Muscle of leg (tissue), 11 donors: ENCODE results near the gene PTPN23. TPM values are rescaled to one million over a fixed set of nuclear protein-coding genes. Genes with fewer than 3 reads are reported as not detected.
A peak's percentile ranks its signal among the peaks of the same experiment; 100 is the strongest.
"Not testable (repeated sequence)": the region's sequence is repeated elsewhere in the genome, so short reads cannot be mapped to it uniquely, and the experiment has no call there.

Experiments used
- DNase-seq: peaks from one replicate; pipeline ENCODE4 v3.0.0; 2013
- H3K27ac ChIP-seq: one replicate; pipeline ENCODE4 v1.5.1; 2013; ENCODE audit warnings: mild to moderate bottlenecking, low read length, control low read depth
- H3K27me3 ChIP-seq: one replicate; pipeline ENCODE4 v1.6.1; 2013; ENCODE audit warnings: low read length; ENCODE audit not compliant: control insufficient read depth, insufficient read depth
- H3K36me3 ChIP-seq: one replicate; pipeline ENCODE4 v1.6.1; 2013; ENCODE audit warnings: low read length; ENCODE audit not compliant: control insufficient read depth, insufficient read depth
- H3K4me1 ChIP-seq: one replicate; pipeline ENCODE4 v1.6.1; 2013; ENCODE audit warnings: low read length; ENCODE audit not compliant: control insufficient read depth, insufficient read depth
- H3K4me3 ChIP-seq: one replicate; pipeline ENCODE4 v1.5.1; 2013; ENCODE audit warnings: low read length, control low read depth
- H3K9me3 ChIP-seq: replicated peaks from 2 replicates; pipeline ENCODE4 v1.6.1; 2013; ENCODE audit warnings: low read depth, low read length; ENCODE audit not compliant: control insufficient read depth
- WGBS: methylation state at CpG from one replicate; pipeline ENCODE4 v1.1.5; 2013; ENCODE audit warnings: missing lambda C conversion rate; ENCODE audit not compliant: insufficient coverage; 5-methylcytosine and 5-hydroxymethylcytosine counted together
- polyA plus RNA-seq, 8 donors: library from polyadenylated mRNA; unstranded; fragments of 120-200 nt; gene quantifications; one replicate each; pipeline versions ENCODE4 v1.2.1 to v1.2.3, GENCODE V29; 2013; ENCODE audit warnings: inconsistent platforms in 1 of 8, low replicate concordance in 1 of 8; ENCODE audit not compliant: insufficient read length in 8 of 8, insufficient read depth in 1 of 8
- total RNA-seq: library from RNA; stranded (reverse); fragments of 120-200 nt; gene quantifications from one replicate; pipeline ENCODE4 v1.2.4, GENCODE V29; 2013

PTPN23 gene
- total and polyA plus RNA-seq, 9 donors: 13.7 to 26.7 (median 25.0) TPM

- H3K27me3 ChIP-seq, DNase-seq, H3K27ac ChIP-seq, H3K9me3 ChIP-seq, H3K36me3 ChIP-seq, H3K4me3 ChIP-seq, H3K4me1 ChIP-seq: not testable (repeated sequence)
- WGBS: 85% methylated on average over 5 of the region's 8 CpGs
These were observed 10.8 kb upstream of the PTPN23 start for GRCh38 chr3:47370020-47370419.

GRCh38 chr3:47370887-47371697, 9.7 kb upstream of the PTPN23 start:
- whole genome bisulfite sequencing: 53% methylated on average over 6 of the region's 13 CpGs
- no peaks in the 10 kb centered on the region for H3K36me3 ChIP-seq
- H3K27ac ChIP-seq: no peak overlapping the region
- no peaks in the 10 kb centered on the region for H3K4me1 ChIP-seq
- no peaks in the 10 kb centered on the region for H3K9me3 ChIP-seq
- no peak overlapping the region for H3K4me3 ChIP-seq
- no peak for DNase-seq
- no peaks in the 10 kb centered on the region for H3K27me3 ChIP-seq

GRCh38 chr3:47374587-47374986, 6.2 kb upstream of the PTPN23 start:
- no peak for DNase-seq
- H3K4me3 ChIP-seq: no peak overlapping the region
- no peaks in the 10 kb centered on the region for H3K36me3 ChIP-seq
- no peaks in the 10 kb centered on the region for H3K9me3 ChIP-seq
- peaks cover 7% of the 10 kb centered on the region for H3K4me1 ChIP-seq
- no peaks in the 10 kb centered on the region for H3K27me3 ChIP-seq
- H3K27ac ChIP-seq: no peak overlapping the region

- H3K9me3 ChIP-seq: no peaks in the 10 kb centered on the region
- no peak for DNase-seq
- WGBS: 100% methylated on average over 2 of the region's 3 CpGs
- H3K4me3 ChIP-seq: no peak overlapping the region
- peaks cover 13% of the 10 kb centered on the region for H3K4me1 ChIP-seq
- H3K27ac ChIP-seq: no peak overlapping the region
- no peaks in the 10 kb centered on the region for H3K36me3 ChIP-seq
- H3K27me3 ChIP-seq: no peaks in the 10 kb centered on the region
These were observed 4.4 kb upstream of the PTPN23 start for GRCh38 chr3:47376393-47376792.

DNA sequence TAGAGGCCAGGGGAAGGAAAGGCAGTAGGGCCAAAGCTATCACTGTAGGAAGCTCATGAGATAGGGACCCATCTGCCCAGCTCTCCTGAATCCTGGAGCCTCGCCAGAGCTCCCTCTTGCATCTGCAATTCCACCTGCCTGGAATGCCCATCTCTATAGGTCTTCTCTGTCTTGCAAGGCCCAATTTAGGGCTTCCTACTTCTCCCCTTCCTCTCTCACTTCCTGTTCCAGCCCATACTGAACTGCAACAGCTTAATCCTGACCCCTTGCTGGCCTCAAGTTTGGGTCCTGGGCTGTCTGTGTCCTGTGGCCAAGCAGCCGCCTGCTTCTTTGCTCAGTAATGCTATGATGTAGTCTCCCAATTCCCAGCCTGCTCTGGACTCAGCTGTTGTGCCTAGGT, 3.6 kb upstream of the PTPN23 start:
- 86% methylated on average over 1 of the region's 2 CpGs for WGBS

DNA sequence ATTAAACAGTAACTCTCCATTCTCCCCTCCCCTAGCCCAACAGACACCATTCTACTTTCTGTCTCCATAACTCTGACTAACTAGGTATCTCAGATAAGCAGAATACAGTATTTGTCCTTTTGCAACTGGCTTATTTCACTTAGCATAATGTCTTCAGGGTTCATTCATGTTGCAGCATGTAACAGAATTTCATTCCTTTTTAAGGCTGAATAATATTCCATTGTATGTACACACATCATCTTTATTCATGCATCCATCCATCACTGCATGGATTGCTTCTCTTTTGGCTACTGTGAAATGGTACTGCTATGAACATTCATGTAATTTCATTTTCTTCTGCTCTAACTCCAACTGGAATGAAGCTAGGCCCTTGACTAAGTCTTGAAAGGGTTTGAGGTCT, 2.0 kb upstream of the PTPN23 start:
- H3K4me3 ChIP-seq: no peak overlapping the region
- H3K27me3 ChIP-seq: no peaks in the 10 kb centered on the region
- peaks cover 19% of the 10 kb centered on the region for H3K4me1 ChIP-seq
- no peaks in the 10 kb centered on the region for H3K9me3 ChIP-seq
- no peak overlapping the region for H3K27ac ChIP-seq
- no peaks in the 10 kb centered on the region for H3K36me3 ChIP-seq
- DNase-seq: no peak

More for the DNA sequence above, 3.6 kb upstream of the PTPN23 start:
- H3K4me1 ChIP-seq: peaks cover 19% of the 10 kb centered on the region
- peak; percentile 32 for DNase-seq
- H3K27me3 ChIP-seq: no peaks in the 10 kb centered on the region
- H3K27ac ChIP-seq: no peak overlapping the region
- H3K4me3 ChIP-seq: no peak overlapping the region
- no peaks in the 10 kb centered on the region for H3K9me3 ChIP-seq
- no peaks in the 10 kb centered on the region for H3K36me3 ChIP-seq

DNA sequence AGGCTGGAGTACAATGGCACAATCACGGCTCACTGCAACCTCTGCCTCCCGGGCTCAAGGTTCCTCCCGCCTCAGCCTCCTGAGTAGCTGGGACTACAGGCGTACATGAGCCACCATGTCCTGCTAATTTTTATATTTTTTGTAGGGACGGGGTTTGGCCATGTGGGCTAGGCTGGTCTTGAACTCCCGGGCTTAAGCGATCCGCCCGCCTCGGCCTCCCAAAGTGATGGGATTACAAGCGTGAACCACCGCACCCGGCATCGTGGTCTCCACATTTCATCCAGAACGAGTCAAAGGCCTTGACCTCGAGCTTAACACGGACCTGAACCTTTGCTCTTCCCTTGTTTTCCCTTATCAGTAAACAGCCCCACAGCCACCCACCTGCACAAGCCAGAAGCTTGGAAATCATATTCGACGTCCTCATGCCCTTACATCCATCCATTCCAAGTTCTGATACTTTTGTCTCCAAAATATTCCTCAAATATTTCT, 1.4 kb upstream of the PTPN23 start:
- no peaks in the 10 kb centered on the region for H3K36me3 ChIP-seq
- peaks cover 19% of the 10 kb centered on the region for H3K4me1 ChIP-seq
- peak overlapping the region; percentile 100 for H3K27ac ChIP-seq
- H3K9me3 ChIP-seq: no peaks in the 10 kb centered on the region
- no peak for DNase-seq
- H3K4me3 ChIP-seq: peak overlapping the region; percentile 100
- WGBS: 87% methylated on average over 14 of the region's 19 CpGs
- H3K27me3 ChIP-seq: no peaks in the 10 kb centered on the region

DNA sequence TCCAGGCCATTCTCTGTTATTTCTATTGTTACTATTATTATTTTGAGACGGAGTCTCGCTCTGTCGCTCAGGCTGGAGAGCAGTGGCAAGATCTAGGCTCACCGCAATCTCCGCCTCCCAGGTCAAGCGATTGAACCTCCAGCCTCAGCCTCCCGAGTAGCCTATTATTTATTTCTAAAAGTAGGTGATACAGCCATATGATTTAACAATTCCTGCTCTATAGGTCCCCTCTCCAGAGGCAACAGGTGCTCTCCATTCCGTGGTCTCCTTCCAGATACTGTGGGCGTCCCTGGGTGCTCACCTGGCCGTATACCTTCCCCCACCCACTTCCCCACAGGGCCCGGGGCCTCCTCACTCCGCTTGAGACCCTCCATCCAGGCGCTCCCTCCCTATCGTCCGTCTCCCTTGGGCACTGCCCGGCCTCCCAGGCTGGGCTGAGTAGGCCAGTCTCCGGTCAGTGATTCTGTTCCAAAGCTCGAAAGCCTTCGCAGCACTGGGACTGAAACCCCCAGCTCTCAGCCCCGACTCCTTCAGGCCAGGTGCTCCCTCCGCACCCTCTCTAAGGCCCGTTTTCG, 708 bp upstream of the PTPN23 start:
- DNase-seq: no peak
- Histone ChIP-seq H3K4me3 (peak overlapping the region; percentile 100), H3K27me3 (no peaks in the 10 kb centered on the region), H3K4me1 (peaks cover 19% of the 10 kb centered on the region), H3K9me3 (no peaks in the 10 kb centered on the region), H3K27ac (peak overlapping the region; percentile 100), H3K36me3 (peaks cover under 1% of the 10 kb centered on the region)
- WGBS: 0% methylated on average over 14 of the region's 23 CpGs

GRCh38 chr3:47381317-47382157, 716 bp downstream of the PTPN23 start:
- 1% methylated on average over 36 of the region's 44 CpGs for WGBS
- Histone ChIP-seq H3K27ac (peak overlapping the region; percentile 100), H3K4me1 (peaks cover 19% of the 10 kb centered on the region), H3K27me3 (no peaks in the 10 kb centered on the region), H3K36me3 (peaks cover 7% of the 10 kb centered on the region), H3K4me3 (peak overlapping the region; percentile 100), H3K9me3 (no peaks in the 10 kb centered on the region)
- DNase-seq: peak; percentile 95

GRCh38 chr3:47384425-47384824, 3.6 kb downstream of the PTPN23 start:
- H3K9me3 ChIP-seq: no peaks in the 10 kb centered on the region
- WGBS: no CpG with 5 or more reads among the region's 4 CpGs
- H3K36me3 ChIP-seq: peaks cover 15% of the 10 kb centered on the region
- H3K27me3 ChIP-seq: no peaks in the 10 kb centered on the region
- H3K4me3 ChIP-seq: no peak overlapping the region
- H3K27ac ChIP-seq: no peak overlapping the region
- DNase-seq: no peak
- H3K4me1 ChIP-seq: peaks cover 13% of the 10 kb centered on the region
